K562 (cell line): ENCODE data around the gene SYNRG. TPM values are rescaled to one million over a fixed set of nuclear protein-coding genes. Genes with fewer than 3 reads are reported as not detected.

Experiments
- ARID1B ChIP-seq: fragments of 450-650 bp; IDR thresholded peaks from 2 replicates; pipeline ENCODE4 v1.6.1; 2016; ENCODE audit warnings: antibody characterized with exemption, mild to moderate bottlenecking, inconsistent platforms
- ARNT ChIP-seq, 2 experiments: fragments of 450-650 bp; IDR thresholded peaks; 2 replicates each; pipeline ENCODE4 v1.6.1; 2016; ENCODE audit warnings: mild to moderate bottlenecking in 1 of 2
- BRD4 ChIP-seq: fragments of 200-600 bp; sonication (generic); IDR thresholded peaks from 2 replicates; pipeline ENCODE4 v1.6.1; 2017; ENCODE audit warnings: inconsistent platforms
- CXXC5 ChIP-seq: fragments of 250-450 bp; sonication (Bioruptor Pico); IDR thresholded peaks from 2 replicates; pipeline ENCODE4 v1.8.0; 2022; ENCODE audit warnings: inconsistent platforms, mild to moderate bottlenecking, moderate library complexity
- EGR1 ChIP-seq: fragments of 450-650 bp; conservative IDR thresholded peaks from 2 replicates; pipeline ENCODE4 v1.6.1; 2017; ENCODE audit warnings: mild to moderate bottlenecking
- ELF2 ChIP-seq: fragments of 250-450 bp; sonication (Bioruptor Pico); IDR thresholded peaks from 2 replicates; pipeline ENCODE4 v1.5.0; 2021; ENCODE audit warnings: mild to moderate bottlenecking
- GABPB2 ChIP-seq: fragments of 250-450 bp; sonication (Bioruptor Pico); conservative IDR thresholded peaks from 2 replicates; pipeline ENCODE4 v1.5.1; 2021; ENCODE audit warnings: mild to moderate bottlenecking
- HOXB6 ChIP-seq: fragments of 250-450 bp; sonication (Bioruptor Pico); IDR thresholded peaks from 2 replicates; pipeline ENCODE4 v1.5.1; 2022; ENCODE audit warnings: mild to moderate bottlenecking, borderline replicate concordance
- JUN ChIP-seq, 2 experiments: sonication (generic) in 1 of 2; formaldehyde crosslinking in 1 of 2; IDR thresholded peaks; 2 replicates each; pipeline versions ENCODE4 v1.6.1 to v1.8.0; 2012 to 2022; ENCODE audit warnings: borderline replicate concordance in 2 of 2, mild to moderate bottlenecking in 2 of 2, improper control_type of control experiment in 1 of 2, low read depth in 1 of 2, low read length in 1 of 2, missing genetic modification reagents in 1 of 2
- MIER1 ChIP-seq: fragments of 450-650 bp; IDR thresholded peaks from 2 replicates; pipeline ENCODE4 v1.6.1; 2016; ENCODE audit warnings: antibody characterized with exemption, mild to moderate bottlenecking, low read depth
- PHF21A ChIP-seq: fragments of 450-650 bp; IDR thresholded peaks from 2 replicates; pipeline ENCODE4 v1.6.1; 2017; ENCODE audit warnings: low read depth, borderline replicate concordance
- PML ChIP-seq: IDR thresholded peaks from 2 replicates; pipeline ENCODE4 v1.6.1; 2012; ENCODE audit warnings: low read length, inconsistent platforms
- SNRNP70 ChIP-seq: fragments of 200-400 bp; formaldehyde crosslinking; optimal IDR thresholded peaks from 2 replicates; pipeline ENCODE3; 2017; ENCODE audit warnings: low read depth, low read length
- SP1 ChIP-seq: sonication (generic); formaldehyde crosslinking; IDR thresholded peaks from 2 replicates; pipeline ENCODE4 v1.8.1; 2022; ENCODE audit warnings: mild to moderate bottlenecking, missing genetic modification reagents
- TBL1XR1 ChIP-seq, 2 experiments: IDR thresholded peaks; 2 replicates each; pipeline ENCODE4 v1.6.1; 2012; ENCODE audit warnings: improper control_type of control experiment in 2 of 2, low read length in 2 of 2, mild to moderate bottlenecking in 1 of 2
- ZC3H11A ChIP-seq: IDR thresholded peaks from 2 replicates; pipeline ENCODE4 v1.6.1; 2012; ENCODE audit warnings: low read depth, low read length, improper control_type of control experiment
- ZEB2 ChIP-seq: fragments of 450-650 bp; IDR thresholded peaks from 2 replicates; pipeline ENCODE4 v1.6.1; 2016
- ZNF282 ChIP-seq: sonication (generic); formaldehyde crosslinking; IDR thresholded peaks from 2 replicates; pipeline ENCODE4 v1.8.1; 2023; ENCODE audit warnings: missing genetic modification reagents
- ZNF57 ChIP-seq: fragments of 450-650 bp; formaldehyde crosslinking; IDR thresholded peaks from 2 replicates; pipeline ENCODE4 v1.4.0; 2020; ENCODE audit warnings: mild to moderate bottlenecking, moderate library complexity
- ZNF586 ChIP-seq: fragments of 450-650 bp; formaldehyde crosslinking; conservative IDR thresholded peaks from 2 replicates; pipeline ENCODE4 v1.4.0; 2020; ENCODE audit warnings: mild to moderate bottlenecking, moderate library complexity
- polyA plus RNA-seq, 8 experiments: library from polyadenylated mRNA; depleted of rRNA in 4 of 8; stranded (reverse) in 5 of 8; unstranded in 3 of 8; fragments of >200 nt; fragmentation: Nextera tagmentation in 2 of 8; fragmentation: Illumina TruSeq in 1 of 8; extraction: Ambion mirVana in 2 of 8; extraction: Trizol in 1 of 8; gene quantifications; 2 replicates each; pipeline versions ENCODE4 v1.2.1 to v1.2.3, GENCODE V29; 2011 to 2014; ENCODE audit warnings: inconsistent platforms in 1 of 8, missing spikeins in 1 of 8
- total RNA-seq, 7 experiments: library from RNA; depleted of rRNA in 6 of 7; stranded (reverse); fragments of >200 nt in 6 of 7; fragmentation: Illumina TruSeq in 2 of 7; extraction: Trizol in 2 of 7; gene quantifications; 2 replicates each; pipeline versions ENCODE4 v1.2.1 to v1.2.3, GENCODE V29; 2011 to 2021; ENCODE audit warnings: low replicate concordance in 1 of 7
- TF ChIP-seq, protein P1 (sequence below): fragments of 250-450 bp; sonication (Bioruptor Pico); IDR thresholded peaks from 2 replicates; pipeline ENCODE4 v1.8.0; 2021; ENCODE audit warnings: moderate library complexity, mild to moderate bottlenecking, inconsistent platforms
- TF ChIP-seq, protein P2 (sequence below): fragments of 250-450 bp; sonication (Bioruptor Pico); IDR thresholded peaks from 2 replicates; pipeline ENCODE4 v1.5.0; 2021; ENCODE audit warnings: mild to moderate bottlenecking, borderline replicate concordance
- TF ChIP-seq, protein P3 (sequence below): fragments of 450-650 bp; IDR thresholded peaks from 2 replicates; pipeline ENCODE4 v1.6.1; 2017; ENCODE audit warnings: mild to moderate bottlenecking, moderate library complexity
- TF ChIP-seq, protein P4 (sequence below): sonication (generic); formaldehyde crosslinking; IDR thresholded peaks from 2 replicates; pipeline ENCODE4 v1.9.0; 2022; ENCODE audit warnings: mild to moderate bottlenecking, missing genetic modification reagents

Gene SYNRG
- total and polyA plus RNA-seq, 9 of the 15 experiments (the other 6 are each of a cell fraction or from before 2014, with no cell fraction given): 2.9 to 28.2 (median 15.1) TPM

DNA sequence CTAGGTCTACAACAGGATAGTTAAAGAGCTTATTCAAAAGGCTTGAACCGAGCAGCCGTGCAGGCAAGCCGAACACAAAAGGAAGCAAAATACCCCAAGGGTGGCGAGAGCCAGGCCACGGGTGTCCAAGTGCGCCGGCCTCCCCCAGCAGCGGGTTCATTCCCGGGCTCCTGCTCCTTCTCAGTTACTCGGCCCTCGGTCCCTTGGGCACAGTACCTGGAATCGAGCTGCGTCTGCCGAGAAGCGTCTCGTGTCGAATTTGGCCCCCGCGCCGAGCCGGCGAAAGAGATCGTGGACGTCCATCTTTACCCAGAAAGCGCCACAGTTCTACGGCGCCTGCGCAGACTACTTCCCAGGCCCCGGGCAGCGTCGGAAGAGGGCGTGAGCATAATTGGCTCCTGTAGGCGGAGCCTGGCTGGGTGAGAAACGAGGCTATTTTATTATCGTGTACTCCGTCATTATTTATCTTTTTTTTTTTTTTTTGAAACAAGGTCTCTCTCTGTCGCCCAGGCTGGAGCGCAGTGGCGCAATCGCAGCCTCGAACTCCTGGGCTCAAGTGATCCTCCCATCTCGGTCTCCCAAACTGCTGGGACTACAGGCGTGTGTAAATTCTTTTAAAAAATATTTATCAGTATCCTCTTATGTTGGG is 34.0 kb upstream of the SYNRG start, which contains the start of gene DDX52 (continued):
- TF ChIP-seq, protein P1, sequence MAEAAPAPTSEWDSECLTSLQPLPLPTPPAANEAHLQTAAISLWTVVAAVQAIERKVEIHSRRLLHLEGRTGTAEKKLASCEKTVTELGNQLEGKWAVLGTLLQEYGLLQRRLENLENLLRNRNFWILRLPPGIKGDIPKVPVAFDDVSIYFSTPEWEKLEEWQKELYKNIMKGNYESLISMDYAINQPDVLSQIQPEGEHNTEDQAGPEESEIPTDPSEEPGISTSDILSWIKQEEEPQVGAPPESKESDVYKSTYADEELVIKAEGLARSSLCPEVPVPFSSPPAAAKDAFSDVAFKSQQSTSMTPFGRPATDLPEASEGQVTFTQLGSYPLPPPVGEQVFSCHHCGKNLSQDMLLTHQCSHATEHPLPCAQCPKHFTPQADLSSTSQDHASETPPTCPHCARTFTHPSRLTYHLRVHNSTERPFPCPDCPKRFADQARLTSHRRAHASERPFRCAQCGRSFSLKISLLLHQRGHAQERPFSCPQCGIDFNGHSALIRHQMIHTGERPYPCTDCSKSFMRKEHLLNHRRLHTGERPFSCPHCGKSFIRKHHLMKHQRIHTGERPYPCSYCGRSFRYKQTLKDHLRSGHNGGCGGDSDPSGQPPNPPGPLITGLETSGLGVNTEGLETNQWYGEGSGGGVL: no peak
- TF ChIP-seq MIER1 (no peak), ZNF282 (CRISPR knock-in tag) (no peak), CXXC5 (CRISPR knock-in tag) (peak; percentile 86), ZC3H11A (no peak), EGR1 (no peak), ARID1B (no peak), ZEB2 (no peak), SNRNP70 (no peak), HOXB6 (CRISPR knock-in tag) (no peak), ZNF57 (CRISPR knock-in tag) (no peak), BRD4 (no peak), ELF2 (no peak), JUN (IDR thresholded peaks at IDR 0.05; ENCODE audit: borderline replicate concordance, low read depth, low read length) (peak; percentile 28; the same call in 1 of the 2 replicates), JUN (CRISPR knock-in tag; IDR thresholded peaks at IDR 0.05; ENCODE audit: borderline replicate concordance) (no peak), PML (no peak; the same call in 1 of the 2 replicates), TBL1XR1 (IDR thresholded peaks at IDR 0.05; ENCODE audit: low read length in 2 of 2) (no peak), PHF21A (no peak), GABPB2 (CRISPR knock-in tag) (no peak), SP1 (CRISPR knock-in tag) (no peak), ZNF586 (CRISPR knock-in tag) (no peak), ARNT (IDR thresholded peaks at IDR 0.05) (no peak)
- TF ChIP-seq, protein P2, sequence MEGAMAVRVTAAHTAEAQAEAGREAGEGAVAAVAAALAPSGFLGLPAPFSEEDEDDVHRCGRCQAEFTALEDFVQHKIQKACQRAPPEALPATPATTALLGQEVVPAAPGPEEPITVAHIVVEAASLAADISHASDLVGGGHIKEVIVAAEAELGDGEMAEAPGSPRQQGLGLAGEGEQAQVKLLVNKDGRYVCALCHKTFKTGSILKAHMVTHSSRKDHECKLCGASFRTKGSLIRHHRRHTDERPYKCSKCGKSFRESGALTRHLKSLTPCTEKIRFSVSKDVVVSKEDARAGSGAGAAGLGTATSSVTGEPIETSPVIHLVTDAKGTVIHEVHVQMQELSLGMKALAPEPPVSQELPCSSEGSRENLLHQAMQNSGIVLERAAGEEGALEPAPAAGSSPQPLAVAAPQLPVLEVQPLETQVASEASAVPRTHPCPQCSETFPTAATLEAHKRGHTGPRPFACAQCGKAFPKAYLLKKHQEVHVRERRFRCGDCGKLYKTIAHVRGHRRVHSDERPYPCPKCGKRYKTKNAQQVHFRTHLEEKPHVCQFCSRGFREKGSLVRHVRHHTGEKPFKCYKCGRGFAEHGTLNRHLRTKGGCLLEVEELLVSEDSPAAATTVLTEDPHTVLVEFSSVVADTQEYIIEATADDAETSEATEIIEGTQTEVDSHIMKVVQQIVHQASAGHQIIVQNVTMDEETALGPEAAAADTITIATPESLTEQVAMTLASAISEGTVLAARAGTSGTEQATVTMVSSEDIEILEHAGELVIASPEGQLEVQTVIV (CRISPR knock-in tag): no peak
- TF ChIP-seq, protein P3, sequence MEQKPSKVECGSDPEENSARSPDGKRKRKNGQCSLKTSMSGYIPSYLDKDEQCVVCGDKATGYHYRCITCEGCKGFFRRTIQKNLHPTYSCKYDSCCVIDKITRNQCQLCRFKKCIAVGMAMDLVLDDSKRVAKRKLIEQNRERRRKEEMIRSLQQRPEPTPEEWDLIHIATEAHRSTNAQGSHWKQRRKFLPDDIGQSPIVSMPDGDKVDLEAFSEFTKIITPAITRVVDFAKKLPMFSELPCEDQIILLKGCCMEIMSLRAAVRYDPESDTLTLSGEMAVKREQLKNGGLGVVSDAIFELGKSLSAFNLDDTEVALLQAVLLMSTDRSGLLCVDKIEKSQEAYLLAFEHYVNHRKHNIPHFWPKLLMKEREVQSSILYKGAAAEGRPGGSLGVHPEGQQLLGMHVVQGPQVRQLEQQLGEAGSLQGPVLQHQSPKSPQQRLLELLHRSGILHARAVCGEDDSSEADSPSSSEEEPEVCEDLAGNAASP: no peak
- TF ChIP-seq, protein P4, sequence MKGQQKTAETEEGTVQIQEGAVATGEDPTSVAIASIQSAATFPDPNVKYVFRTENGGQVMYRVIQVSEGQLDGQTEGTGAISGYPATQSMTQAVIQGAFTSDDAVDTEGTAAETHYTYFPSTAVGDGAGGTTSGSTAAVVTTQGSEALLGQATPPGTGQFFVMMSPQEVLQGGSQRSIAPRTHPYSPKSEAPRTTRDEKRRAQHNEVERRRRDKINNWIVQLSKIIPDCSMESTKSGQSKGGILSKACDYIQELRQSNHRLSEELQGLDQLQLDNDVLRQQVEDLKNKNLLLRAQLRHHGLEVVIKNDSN (CRISPR knock-in tag): no peak
